Choroid plexus epithelial cell (primary cell): ENCODE results near the gene DIAPH2.

Experiments
- DNase-seq: peaks from one replicate; pipeline ENCODE4 v3.0.0-alpha.2; 2010; ENCODE audit warnings: low read depth
- H3K4me3 ChIP-seq: 2 replicates; pipeline ENCODE4 v1.5.1; 2011; ENCODE audit warnings: low read depth, mild to moderate bottlenecking, control low read depth, low read length, moderate library complexity
- TF ChIP-seq, protein P1 (sequence below): conservative IDR thresholded peaks from 2 replicates; pipeline ENCODE4 v1.5.1; 2011; ENCODE audit warnings: low read depth, mild to moderate bottlenecking, control low read depth, inconsistent platforms, low read length, moderate library complexity

The DIAPH2 gene

DNA sequence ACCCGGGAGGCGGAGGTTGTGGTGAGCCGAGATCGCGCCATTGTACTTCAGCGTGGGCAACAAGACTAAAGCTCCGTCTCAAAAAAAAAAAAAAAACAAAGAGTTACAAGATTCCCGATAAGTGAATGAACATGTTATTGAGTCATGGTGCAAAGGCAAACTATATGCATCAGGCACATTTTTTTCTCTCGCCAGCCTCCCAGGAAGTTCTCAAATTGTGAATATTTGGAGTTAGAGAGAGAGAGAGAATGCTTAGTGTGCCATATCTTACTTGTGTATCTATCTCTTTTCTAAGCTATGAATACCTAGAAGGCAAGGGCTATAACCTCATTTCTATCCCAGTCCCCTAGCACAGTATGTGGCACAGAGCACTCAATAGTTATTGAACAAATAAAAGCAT, 599.9 kb downstream of the DIAPH2 start:
- DNase-seq = no peak
- TF ChIP-seq, protein P1, sequence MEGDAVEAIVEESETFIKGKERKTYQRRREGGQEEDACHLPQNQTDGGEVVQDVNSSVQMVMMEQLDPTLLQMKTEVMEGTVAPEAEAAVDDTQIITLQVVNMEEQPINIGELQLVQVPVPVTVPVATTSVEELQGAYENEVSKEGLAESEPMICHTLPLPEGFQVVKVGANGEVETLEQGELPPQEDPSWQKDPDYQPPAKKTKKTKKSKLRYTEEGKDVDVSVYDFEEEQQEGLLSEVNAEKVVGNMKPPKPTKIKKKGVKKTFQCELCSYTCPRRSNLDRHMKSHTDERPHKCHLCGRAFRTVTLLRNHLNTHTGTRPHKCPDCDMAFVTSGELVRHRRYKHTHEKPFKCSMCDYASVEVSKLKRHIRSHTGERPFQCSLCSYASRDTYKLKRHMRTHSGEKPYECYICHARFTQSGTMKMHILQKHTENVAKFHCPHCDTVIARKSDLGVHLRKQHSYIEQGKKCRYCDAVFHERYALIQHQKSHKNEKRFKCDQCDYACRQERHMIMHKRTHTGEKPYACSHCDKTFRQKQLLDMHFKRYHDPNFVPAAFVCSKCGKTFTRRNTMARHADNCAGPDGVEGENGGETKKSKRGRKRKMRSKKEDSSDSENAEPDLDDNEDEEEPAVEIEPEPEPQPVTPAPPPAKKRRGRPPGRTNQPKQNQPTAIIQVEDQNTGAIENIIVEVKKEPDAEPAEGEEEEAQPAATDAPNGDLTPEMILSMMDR = no peak
- no peak overlapping the region for H3K4me3 ChIP-seq

DNA sequence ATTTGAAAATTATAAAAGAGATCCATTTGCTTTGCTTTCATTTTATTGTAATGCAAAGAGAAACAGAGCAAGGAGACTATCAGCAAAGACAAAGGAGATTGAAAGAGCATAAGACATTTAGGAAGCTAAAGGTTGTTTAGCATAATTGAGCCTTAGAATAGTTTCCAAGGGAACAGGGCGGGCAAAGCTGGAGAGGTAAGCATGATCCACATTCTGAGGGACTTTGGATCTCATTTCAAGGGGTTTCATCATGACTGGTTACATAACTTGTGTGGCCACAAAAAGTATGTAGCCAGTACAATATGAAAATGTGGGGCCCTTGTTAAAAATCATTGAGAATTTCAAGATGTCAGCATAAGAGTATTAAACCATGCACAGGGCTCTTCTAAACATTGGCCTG, 605.6 kb downstream of the DIAPH2 start:
- H3K4me3 ChIP-seq = no peak overlapping the region
- peak; percentile 35 for DNase-seq
- TF ChIP-seq, protein P1 = no peak

DNA sequence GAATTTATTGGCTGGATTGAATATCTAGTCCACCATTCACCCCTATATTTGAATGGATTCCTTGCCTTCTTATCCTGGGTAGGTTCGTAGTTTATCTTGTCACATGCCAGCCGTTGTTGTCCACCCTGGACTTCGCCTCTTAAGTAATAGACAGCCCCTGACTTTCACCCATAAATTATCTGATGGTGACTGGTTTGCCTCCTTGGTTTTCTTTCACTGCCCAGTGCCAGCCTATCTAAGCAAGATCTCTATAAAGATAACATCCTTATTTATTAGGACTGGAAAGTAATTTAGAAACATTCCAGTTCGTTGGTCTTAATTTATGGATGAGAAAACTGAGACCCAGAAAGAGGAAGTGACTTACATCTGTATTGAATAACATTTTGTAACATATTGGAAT, 609.4 kb downstream of the DIAPH2 start:
- no peak for DNase-seq
- TF ChIP-seq, protein P1 = no peak
- no peak overlapping the region for H3K4me3 ChIP-seq

DNA sequence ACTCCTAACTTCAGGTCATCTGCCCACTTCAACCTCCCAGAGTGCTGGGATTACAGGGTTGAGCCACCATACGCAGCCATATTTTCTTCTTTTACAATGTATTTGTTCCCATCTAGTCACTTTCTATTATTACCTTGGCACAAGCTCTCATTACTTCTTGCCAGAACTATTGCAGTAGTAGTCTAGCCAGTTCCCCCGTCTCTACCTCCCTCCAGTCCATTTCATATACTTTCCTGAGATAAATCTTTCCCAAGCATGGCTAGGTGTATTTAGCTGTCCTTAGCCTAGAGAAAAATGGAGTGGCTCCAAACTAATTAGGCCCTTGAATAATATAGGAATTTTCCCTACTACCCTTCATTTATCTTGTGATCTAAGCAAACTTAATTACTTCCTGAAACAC, 611.3 kb downstream of the DIAPH2 start:
- no peak overlapping the region for H3K4me3 ChIP-seq
- TF ChIP-seq, protein P1 = no peak
- no peak for DNase-seq

DNA sequence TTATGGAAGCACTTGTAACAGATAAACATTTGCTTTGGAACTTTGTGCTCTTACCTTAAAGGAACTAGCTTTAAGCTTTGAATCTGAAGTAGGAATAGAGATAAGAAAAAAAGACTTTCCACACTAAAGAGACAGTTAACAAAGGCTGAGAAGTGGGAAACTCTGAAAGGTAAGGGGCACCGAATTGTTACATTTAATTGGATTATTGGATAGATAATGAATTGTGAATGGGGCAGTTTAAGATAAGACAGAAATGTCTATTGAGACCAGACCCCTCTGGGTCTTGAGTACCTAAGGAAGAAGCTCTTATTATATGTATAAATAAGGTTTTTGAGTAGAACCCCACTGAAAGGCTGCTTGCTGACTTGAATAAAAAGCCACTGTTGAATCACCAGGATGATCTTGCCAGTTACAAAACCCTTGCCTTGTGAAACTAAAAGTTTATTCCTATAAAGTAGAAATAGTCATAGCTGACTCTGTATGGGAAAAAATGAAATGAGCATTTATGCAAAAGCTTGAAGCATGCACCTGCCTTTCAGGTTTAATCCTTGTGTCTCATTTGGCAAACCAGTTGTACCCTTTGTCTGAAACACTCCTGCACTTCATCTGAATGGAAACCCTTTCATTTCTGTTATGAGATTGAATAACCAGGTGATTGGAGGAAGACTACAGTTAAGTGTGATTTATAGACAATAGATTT, 622.3 kb downstream of the DIAPH2 start:
- TF ChIP-seq, protein P1 = no peak
- H3K4me3 ChIP-seq = no peak overlapping the region
- DNase-seq = no peak

DNA sequence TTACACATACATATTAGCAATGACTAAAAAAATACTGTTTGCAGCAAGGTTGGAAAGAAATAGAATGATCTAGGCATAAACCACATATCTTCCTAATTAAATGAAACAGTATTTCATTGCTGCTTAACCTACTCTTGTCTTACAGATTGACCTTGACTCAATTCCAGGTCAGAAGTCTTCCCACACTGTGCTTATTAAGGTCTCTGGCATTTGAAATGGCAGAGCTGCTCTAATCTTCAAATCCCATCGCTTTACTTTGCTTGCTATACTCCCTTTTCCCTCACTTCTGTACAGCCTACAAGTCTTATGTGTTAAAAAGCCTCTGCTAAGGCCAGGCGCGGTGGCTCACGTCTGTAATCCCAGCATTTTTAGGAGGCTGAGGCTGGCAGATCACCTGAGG, 623.5 kb downstream of the DIAPH2 start:
- DNase-seq = peak; percentile 20
- no peak overlapping the region for H3K4me3 ChIP-seq
- TF ChIP-seq, protein P1 = no peak

DNA sequence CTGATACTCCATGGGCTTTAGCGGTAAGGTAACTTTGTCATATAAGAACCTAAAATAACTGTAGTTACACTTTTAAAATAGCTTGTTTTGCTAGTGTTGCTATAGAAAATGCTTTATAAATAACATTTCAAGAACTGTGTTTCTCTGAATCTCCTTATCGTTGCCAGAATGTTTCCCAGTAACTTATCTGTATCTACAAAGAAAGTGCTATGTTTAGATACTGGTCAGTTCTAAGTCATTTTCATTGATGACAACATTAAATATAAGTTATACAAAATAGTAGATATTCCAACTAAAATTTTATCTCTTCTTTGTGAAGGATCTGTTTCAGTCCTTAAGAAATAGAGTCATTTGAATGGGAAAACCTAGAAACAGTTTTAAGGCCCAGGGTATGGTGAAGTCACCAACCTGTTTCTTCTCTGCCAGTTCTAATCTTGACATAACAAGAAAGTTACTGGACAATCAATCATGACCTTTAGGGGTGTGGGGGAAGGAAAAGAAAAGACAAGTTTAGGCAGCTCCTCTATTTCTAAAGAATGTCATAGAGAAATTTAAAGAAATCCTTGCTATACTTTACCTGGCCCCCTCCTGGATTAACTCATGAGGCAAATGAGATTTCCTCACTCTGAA, 625.0 kb downstream of the DIAPH2 start:
- no peak for DNase-seq
- TF ChIP-seq, protein P1 = no peak
- no peak overlapping the region for H3K4me3 ChIP-seq
